Measurements from ENCODE around the gene ZFYVE28. TPM values are rescaled to one million over a fixed set of nuclear protein-coding genes. Genes with fewer than 3 reads are reported as not detected.
A peak's percentile ranks its signal among the peaks of the same experiment; 100 is the strongest.
"Not testable (repeated sequence)": the region's sequence is repeated elsewhere in the genome, so short reads cannot be mapped to it uniquely, and the experiment has no call there.

ZFYVE28 gene
- total RNA-seq, 1 experiment from 2014 or later, result 12.9 TPM

DNA sequence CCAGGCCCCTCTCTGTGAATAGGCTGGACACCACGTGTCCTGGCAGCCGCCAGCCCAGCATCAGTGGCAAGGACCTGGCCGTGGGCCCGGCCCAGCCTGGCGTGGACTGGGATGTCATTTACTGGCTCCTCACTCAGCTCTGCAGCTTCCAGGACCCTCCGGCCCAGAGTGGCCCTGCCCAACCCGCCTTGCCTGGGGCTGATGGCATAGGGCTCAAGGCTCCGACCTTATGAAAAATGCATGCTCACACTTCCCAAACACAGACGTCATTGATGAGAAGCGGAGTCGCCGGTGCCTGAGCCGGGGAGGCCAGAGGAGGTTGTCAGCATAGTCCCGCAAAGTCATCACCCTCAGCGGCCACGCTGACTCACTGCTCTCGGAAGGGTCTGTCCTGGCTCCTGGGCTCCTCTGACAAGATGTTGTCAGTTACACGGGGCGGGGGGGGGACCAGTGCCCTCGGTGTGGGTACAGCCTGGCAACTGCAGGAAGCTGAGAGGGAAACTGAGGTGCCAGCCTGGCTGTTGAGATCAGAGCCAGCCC lies 14.6 kb upstream of the ZFYVE28 start:
- no peak overlapping the region for H2AFZ ChIP-seq
- TF ChIP-seq EZH2 (IDR thresholded peaks at IDR 0.05; ENCODE audit: low read depth), result no peak
- TF ChIP-seq, protein P1, sequence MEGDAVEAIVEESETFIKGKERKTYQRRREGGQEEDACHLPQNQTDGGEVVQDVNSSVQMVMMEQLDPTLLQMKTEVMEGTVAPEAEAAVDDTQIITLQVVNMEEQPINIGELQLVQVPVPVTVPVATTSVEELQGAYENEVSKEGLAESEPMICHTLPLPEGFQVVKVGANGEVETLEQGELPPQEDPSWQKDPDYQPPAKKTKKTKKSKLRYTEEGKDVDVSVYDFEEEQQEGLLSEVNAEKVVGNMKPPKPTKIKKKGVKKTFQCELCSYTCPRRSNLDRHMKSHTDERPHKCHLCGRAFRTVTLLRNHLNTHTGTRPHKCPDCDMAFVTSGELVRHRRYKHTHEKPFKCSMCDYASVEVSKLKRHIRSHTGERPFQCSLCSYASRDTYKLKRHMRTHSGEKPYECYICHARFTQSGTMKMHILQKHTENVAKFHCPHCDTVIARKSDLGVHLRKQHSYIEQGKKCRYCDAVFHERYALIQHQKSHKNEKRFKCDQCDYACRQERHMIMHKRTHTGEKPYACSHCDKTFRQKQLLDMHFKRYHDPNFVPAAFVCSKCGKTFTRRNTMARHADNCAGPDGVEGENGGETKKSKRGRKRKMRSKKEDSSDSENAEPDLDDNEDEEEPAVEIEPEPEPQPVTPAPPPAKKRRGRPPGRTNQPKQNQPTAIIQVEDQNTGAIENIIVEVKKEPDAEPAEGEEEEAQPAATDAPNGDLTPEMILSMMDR (conservative IDR thresholded peaks at IDR 0.05), result no peak
- peaks cover 40% of the 10 kb centered on the region for H3K27me3 ChIP-seq (ENCODE audit: insufficient read depth, low read depth)
- CTCF ChIA-PET, result no interaction called here
- no peak overlapping the region for H3K4me3 ChIP-seq
- intact Hi-C loops (cut with micrococcal nuclease; ENCODE audit: unreplicated experiment), result no loop called here
- no peaks in the 10 kb centered on the region for H3K79me2 ChIP-seq (ENCODE audit: low read depth)
- H3K27ac ChIP-seq, result no peak overlapping the region
- H3K9me3 ChIP-seq (ENCODE audit: insufficient read depth, low read depth), result no peaks in the 10 kb centered on the region
- no peak overlapping the region for H3K4me2 ChIP-seq
- no TSS peak for BruUV-seq (replicated peaks)
- POLR2A ChIA-PET (ENCODE audit: unreplicated experiment), result no interaction called here
- no peaks in the 10 kb centered on the region for H3K9me2 ChIP-seq (ENCODE audit: insufficient read depth)
- DNase-seq, result no peak
- H4K20me1 ChIP-seq (ENCODE audit: insufficient read depth), result peaks cover 26% of the 10 kb centered on the region
- H3K36me3 ChIP-seq (ENCODE audit: low read depth), result no peaks in the 10 kb centered on the region
- no peaks in the 10 kb centered on the region for H3K4me1 ChIP-seq (replicated peaks; ENCODE audit: insufficient read depth)
- H3F3A ChIP-seq (ENCODE audit: insufficient read depth, low read depth), result peaks cover 27% of the 10 kb centered on the region

DNA sequence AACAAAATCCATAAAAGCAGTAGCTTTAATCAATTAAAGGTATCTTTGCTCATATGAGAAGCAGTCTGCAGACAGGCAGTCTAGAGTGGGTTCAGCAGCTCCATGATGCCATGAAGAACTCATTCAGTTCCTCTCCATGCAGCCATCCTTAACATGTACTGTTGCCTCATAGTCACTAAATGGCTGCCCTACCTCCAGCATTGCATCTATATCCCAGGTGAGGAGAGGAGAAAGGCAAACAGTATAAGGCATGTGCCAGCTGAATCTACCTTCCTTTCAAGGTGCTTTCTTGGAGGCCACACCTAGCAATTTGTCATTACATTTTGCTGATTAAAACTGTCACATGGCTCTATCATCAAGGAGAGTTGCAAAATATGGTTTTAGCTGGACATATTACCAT lies 13.6 kb upstream of the ZFYVE28 start:
- TF ChIP-seq, protein P1 (conservative IDR thresholded peaks at IDR 0.05), result no peak
- Histone ChIP-seq H3K4me2 (no peak overlapping the region), H3K4me1 (replicated peaks; ENCODE audit: insufficient read depth) (no peaks in the 10 kb centered on the region), H3K27me3 (ENCODE audit: insufficient read depth, low read depth) (peaks cover 39% of the 10 kb centered on the region), H3K79me2 (ENCODE audit: low read depth) (no peaks in the 10 kb centered on the region), H3K9me3 (ENCODE audit: insufficient read depth, low read depth) (no peaks in the 10 kb centered on the region), H2AFZ (no peak overlapping the region), H4K20me1 (ENCODE audit: insufficient read depth) (peaks cover 29% of the 10 kb centered on the region), H3K4me3 (no peak overlapping the region), H3K36me3 (ENCODE audit: low read depth) (no peaks in the 10 kb centered on the region), H3K27ac (no peak overlapping the region), H3K9me2 (ENCODE audit: insufficient read depth) (no peaks in the 10 kb centered on the region), H3F3A (ENCODE audit: insufficient read depth, low read depth) (peaks cover 27% of the 10 kb centered on the region)
- intact Hi-C loops (cut with micrococcal nuclease; ENCODE audit: unreplicated experiment), result no loop called here
- no TSS peak for BruUV-seq (replicated peaks)
- POLR2A ChIA-PET (ENCODE audit: unreplicated experiment), result no interaction called here
- DNase-seq, result no peak
- CTCF ChIA-PET, result no interaction called here

DNA sequence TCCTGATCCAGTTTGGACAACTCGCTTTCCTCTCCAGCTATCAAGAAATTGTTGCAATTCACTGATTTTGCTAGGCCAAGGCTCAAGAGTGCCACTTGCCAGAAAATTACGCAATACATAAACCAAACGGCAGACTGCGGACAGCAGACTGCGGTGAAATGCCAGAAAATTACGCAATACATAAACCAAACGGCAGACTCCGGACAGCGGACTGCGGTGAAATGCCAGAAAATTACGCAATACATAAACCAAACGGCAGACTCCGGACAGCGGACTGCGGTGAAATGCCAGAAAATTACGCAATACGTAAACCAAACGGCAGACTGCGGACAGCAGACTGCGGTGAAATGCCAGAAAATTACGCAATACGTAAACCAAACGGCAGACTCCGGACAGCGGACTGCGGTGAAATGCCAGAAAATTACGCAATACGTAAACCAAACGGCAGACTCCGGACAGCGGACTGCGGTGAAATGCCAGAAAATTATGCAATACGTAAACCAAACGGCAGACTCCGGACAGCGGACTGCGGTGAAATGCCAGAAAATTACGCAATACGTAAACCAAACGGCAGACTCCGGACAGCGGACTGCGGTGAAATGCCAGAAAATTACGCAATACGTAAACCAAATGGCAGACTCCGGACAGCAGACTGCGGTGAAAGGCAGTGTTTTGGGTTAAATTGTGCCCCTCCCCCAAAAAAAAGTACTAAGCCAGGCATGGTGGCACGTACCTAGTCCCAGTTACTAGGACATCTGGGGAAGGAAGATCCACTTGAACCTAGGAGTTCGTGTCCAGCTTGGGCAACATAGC lies 11.7 kb upstream of the ZFYVE28 start:
- H2AFZ ChIP-seq; H3K4me3 ChIP-seq; H3K4me2 ChIP-seq; H3K4me1 ChIP-seq (replicated peaks; ENCODE audit: insufficient read depth); H3K27ac ChIP-seq; H3K9me3 ChIP-seq (ENCODE audit: insufficient read depth, low read depth); H3K79me2 ChIP-seq (ENCODE audit: low read depth); intact Hi-C loops (cut with micrococcal nuclease; ENCODE audit: unreplicated experiment); H3K9me2 ChIP-seq (ENCODE audit: insufficient read depth); BruUV-seq (replicated peaks); H3K36me3 ChIP-seq (ENCODE audit: low read depth): not testable (repeated sequence)
- Histone ChIP-seq H4K20me1 (ENCODE audit: insufficient read depth) (peaks cover 23% of the 10 kb centered on the region), H3K27me3 (ENCODE audit: insufficient read depth, low read depth) (peaks cover 31% of the 10 kb centered on the region), H3F3A (ENCODE audit: insufficient read depth, low read depth) (peaks cover 27% of the 10 kb centered on the region)
- peak in 1 of 2 experiments; percentile 35 for DNase-seq
- ChIA-PET POLR2A (ENCODE audit: unreplicated experiment) (interaction anchor here (0.6 kb wide), 1 partner anchor 14 kb away, joined by 3 read pairs; no protein-coding TSS in a partner anchor), CTCF (interaction anchor here (0.6 kb wide), 1 partner anchor 158 kb away, joined by 7 read pairs; no protein-coding TSS in a partner anchor)
